ENCODE results near the gene JOSD2.

JOSD2 gene

GRCh38 chr19:50461066-50461875, 49.7 kb downstream of the JOSD2 start:
- DNase-seq (ENCODE audit: low read depth) = peak; percentile 20
- TF ChIP-seq, protein P1, sequence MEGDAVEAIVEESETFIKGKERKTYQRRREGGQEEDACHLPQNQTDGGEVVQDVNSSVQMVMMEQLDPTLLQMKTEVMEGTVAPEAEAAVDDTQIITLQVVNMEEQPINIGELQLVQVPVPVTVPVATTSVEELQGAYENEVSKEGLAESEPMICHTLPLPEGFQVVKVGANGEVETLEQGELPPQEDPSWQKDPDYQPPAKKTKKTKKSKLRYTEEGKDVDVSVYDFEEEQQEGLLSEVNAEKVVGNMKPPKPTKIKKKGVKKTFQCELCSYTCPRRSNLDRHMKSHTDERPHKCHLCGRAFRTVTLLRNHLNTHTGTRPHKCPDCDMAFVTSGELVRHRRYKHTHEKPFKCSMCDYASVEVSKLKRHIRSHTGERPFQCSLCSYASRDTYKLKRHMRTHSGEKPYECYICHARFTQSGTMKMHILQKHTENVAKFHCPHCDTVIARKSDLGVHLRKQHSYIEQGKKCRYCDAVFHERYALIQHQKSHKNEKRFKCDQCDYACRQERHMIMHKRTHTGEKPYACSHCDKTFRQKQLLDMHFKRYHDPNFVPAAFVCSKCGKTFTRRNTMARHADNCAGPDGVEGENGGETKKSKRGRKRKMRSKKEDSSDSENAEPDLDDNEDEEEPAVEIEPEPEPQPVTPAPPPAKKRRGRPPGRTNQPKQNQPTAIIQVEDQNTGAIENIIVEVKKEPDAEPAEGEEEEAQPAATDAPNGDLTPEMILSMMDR (IDR thresholded peaks at IDR 0.05; ENCODE audit: control insufficient read depth, insufficient read depth, low read depth, low read length, missing control alignments) = peak; percentile 89
- H3K4me3 ChIP-seq (ENCODE audit: control insufficient read depth, low read depth, low read length) = no peak overlapping the region

DNA sequence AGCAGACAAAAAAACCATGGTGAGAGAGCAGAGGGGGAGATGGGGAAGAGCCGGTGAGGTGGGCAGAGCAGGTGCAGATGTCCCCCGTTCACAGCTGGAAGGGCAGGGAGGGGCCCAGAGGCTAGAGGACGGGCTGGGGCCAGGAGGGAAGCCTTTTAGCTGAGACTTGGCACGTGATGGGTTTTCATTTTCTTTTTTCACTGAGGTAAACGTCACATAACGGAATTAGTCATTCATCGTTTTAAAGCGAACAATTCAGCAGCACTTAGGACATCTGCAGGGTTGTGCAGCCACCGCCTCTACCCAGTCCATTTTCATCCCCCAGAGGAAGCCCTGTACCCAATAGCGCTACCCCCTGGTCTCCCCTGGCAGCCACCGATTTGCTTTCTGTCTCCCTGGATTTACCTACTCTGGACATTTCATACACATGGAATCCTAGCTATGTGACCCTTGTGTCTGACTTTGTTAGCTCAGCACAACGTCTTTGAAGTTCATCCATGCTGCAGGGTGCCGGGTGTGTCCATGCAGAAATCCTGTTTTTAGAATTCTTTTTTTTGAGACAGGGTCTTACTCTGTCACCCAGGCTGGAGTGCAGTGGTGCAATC, 50.7 kb downstream of the JOSD2 start:
- TF ChIP-seq, protein P1 (IDR thresholded peaks at IDR 0.05; ENCODE audit: control insufficient read depth, insufficient read depth, low read depth, low read length, missing control alignments) = no peak
- H3K4me3 ChIP-seq (ENCODE audit: control insufficient read depth, low read depth, low read length) = no peak overlapping the region
- no peak for DNase-seq (ENCODE audit: low read depth)

GRCh38 chr19:50459638-50460037, 51.4 kb downstream of the JOSD2 start:
- TF ChIP-seq, protein P1 (IDR thresholded peaks at IDR 0.05; ENCODE audit: control insufficient read depth, insufficient read depth, low read depth, low read length, missing control alignments) = no peak
- no peak for DNase-seq (ENCODE audit: low read depth)
- no peak overlapping the region for H3K4me3 ChIP-seq (ENCODE audit: control insufficient read depth, low read depth, low read length)

DNA sequence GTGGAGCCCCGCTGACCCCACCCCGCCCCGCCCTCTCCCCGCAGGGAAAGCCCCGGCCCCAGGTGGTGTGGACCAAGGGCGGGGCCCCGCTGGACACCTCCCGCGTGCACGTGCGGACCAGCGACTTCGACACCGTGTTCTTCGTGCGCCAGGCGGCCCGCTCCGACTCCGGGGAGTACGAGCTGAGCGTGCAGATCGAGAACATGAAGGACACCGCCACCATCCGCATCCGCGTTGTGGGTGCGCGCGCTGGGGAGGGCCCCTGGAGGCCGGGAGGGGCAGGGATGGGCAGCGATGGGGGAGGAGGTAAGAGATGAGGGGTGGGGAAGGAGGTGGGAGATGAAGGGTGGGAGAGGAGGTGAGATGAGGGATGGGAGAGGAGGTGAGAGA, 51.9 kb downstream of the JOSD2 start:
- TF ChIP-seq, protein P1 (IDR thresholded peaks at IDR 0.05; ENCODE audit: control insufficient read depth, insufficient read depth, low read depth, low read length, missing control alignments) = no peak
- DNase-seq (ENCODE audit: low read depth) = no peak
- no peak overlapping the region for H3K4me3 ChIP-seq (ENCODE audit: control insufficient read depth, low read depth, low read length)

- H3K4me3 ChIP-seq (ENCODE audit: control insufficient read depth, low read depth, low read length) = no peak overlapping the region
- DNase-seq (ENCODE audit: low read depth) = no peak
- TF ChIP-seq, protein P1 (IDR thresholded peaks at IDR 0.05; ENCODE audit: control insufficient read depth, insufficient read depth, low read depth, low read length, missing control alignments) = no peak
Observed at GRCh38 chr19:50458396-50459066, 52.5 kb downstream of the JOSD2 start.

GRCh38 chr19:50457300-50457699, 53.7 kb downstream of the JOSD2 start:
- TF ChIP-seq, protein P1 (IDR thresholded peaks at IDR 0.05; ENCODE audit: control insufficient read depth, insufficient read depth, low read depth, low read length, missing control alignments) = no peak
- no peak for DNase-seq (ENCODE audit: low read depth)
- no peak overlapping the region for H3K4me3 ChIP-seq (ENCODE audit: control insufficient read depth, low read depth, low read length)

All from AG09309 (cell line).